Measurements from ENCODE around the gene XRN2. TPM values are rescaled to one million over a fixed set of nuclear protein-coding genes. Genes with fewer than 3 reads are reported as not detected.
"Not testable (repeated sequence)": the region's sequence is repeated elsewhere in the genome, so short reads cannot be mapped to it uniquely, and the experiment has no call there.

Gene XRN2
- total RNA-seq, 2 donors from 2014 or later, result 37.5 to 40.8 TPM

DNA sequence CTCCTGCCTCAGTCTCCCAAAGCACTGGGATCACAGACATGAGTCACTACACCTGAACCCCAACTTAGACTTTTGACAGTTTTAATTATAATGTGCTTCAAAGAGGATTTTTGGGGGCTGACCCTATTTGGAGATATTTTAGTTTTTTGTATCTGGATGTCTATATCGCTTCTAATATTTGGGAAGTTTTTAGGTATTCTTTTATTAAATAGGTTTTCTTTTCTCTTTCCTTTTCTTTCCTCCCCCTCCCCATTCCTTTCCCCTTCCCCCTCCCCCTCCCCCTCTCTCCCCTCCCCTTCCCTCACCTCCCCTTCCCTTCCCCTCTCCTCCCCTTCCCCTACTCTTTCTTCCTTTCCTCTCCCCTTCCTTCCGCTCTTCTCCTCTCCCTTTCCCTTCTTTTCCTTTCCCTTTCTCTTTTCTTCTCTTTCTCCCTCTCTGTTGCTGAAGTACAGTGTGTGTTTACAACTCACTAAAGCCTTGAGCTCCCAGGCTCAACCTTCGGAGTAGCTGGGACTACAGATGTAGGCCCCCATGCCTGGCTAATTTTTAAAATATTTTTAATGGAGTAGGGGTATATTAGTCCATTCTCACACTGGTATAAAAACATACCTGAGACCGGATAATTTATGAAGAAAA is 118.6 kb downstream of the XRN2 start:
- Histone ChIP-seq H3K4me3 (no peak overlapping the region), H3K27ac (no peak overlapping the region), H3K27me3 (no peaks in the 10 kb centered on the region), H3K4me1 (no peaks in the 10 kb centered on the region), H3K36me3 (no peaks in the 10 kb centered on the region), H3K9me3 (peaks cover 9 to 45% of the 10 kb centered on the region in 2 donors)
- DNase-seq (ENCODE audit: low spot score), result no peak
- TF ChIP-seq, protein P1, sequence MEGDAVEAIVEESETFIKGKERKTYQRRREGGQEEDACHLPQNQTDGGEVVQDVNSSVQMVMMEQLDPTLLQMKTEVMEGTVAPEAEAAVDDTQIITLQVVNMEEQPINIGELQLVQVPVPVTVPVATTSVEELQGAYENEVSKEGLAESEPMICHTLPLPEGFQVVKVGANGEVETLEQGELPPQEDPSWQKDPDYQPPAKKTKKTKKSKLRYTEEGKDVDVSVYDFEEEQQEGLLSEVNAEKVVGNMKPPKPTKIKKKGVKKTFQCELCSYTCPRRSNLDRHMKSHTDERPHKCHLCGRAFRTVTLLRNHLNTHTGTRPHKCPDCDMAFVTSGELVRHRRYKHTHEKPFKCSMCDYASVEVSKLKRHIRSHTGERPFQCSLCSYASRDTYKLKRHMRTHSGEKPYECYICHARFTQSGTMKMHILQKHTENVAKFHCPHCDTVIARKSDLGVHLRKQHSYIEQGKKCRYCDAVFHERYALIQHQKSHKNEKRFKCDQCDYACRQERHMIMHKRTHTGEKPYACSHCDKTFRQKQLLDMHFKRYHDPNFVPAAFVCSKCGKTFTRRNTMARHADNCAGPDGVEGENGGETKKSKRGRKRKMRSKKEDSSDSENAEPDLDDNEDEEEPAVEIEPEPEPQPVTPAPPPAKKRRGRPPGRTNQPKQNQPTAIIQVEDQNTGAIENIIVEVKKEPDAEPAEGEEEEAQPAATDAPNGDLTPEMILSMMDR (IDR thresholded peaks at IDR 0.05), result no peak

DNA sequence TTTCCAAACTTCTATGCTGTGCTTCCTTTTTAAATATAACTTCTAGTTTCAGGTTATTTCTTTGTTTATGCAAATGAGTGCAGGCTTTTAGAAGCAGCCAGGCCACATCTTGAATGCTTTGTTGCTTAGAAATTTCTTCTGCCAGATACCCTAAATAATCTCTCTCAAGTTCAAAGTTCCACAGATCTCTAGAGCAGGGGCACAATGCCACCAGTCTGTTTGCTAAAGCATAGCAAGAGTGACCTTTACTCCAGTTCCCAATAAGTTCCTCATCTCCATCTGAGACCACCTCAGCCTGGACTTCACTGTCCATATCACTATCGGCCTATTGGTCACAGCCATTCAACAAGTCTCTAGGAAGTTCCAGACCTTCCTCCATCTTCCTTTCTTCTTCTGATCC is 120.6 kb downstream of the XRN2 start:
- not testable (repeated sequence) for DNase-seq (ENCODE audit: low spot score); H3K4me3 ChIP-seq; H3K27ac ChIP-seq; H3K36me3 ChIP-seq; H3K4me1 ChIP-seq; H3K27me3 ChIP-seq
- H3K9me3 ChIP-seq, result peaks cover 9 to 45% of the 10 kb centered on the region in 2 donors

DNA sequence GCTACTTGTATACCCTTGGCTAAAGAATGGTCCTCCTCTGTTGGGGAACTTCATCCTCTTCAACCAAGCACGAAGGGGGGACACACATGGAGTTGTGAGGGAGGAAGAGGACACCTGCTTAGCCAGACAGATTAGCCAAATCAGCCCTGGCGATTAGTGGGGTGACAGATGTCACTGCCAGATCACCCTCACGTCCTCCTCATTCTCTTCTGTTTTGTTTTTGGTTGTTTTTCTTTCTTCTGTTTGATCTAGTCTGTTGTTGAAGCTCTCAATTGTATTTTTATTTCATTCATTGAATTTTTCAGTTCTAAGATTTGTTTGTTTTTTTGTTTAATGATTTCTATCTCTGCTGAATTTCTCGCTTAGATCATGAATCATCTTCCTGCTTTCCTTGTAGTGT is 121.7 kb downstream of the XRN2 start:
- peaks cover 9 to 37% of the 10 kb centered on the region in 2 donors for H3K9me3 ChIP-seq
- H3K4me1 ChIP-seq, result no peaks in the 10 kb centered on the region
- no peak overlapping the region for H3K4me3 ChIP-seq
- TF ChIP-seq, protein P1 (IDR thresholded peaks at IDR 0.05), result no peak
- no peaks in the 10 kb centered on the region for H3K36me3 ChIP-seq
- DNase-seq (ENCODE audit: low spot score), result no peak
- H3K27ac ChIP-seq, result no peak overlapping the region
- no peaks in the 10 kb centered on the region for H3K27me3 ChIP-seq

DNA sequence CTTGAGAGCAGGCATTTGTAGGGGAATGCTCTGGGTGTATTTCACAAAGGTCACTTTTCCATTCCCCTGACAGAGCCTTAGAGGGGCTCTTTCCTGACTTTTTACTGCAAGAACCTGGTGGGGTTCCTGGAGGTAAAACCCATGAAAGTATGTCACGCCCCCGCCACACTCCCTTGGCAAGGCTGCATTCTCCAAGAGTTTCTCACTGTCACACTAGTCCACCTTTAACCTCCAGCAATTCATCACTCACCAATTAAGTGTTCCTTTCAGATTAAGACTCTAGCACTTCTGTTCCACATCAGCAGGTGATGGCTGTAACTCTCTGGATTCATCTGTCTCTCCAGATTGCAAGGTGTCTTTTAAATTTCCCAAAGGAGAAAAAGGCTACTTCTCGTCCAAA is 126.9 kb downstream of the XRN2 start:
- no peak overlapping the region for H3K4me3 ChIP-seq
- peaks cover 0 to 10% of the 10 kb centered on the region in 2 donors for H3K9me3 ChIP-seq
- TF ChIP-seq, protein P1 (IDR thresholded peaks at IDR 0.05), result no peak
- DNase-seq (ENCODE audit: low spot score), result no peak
- no peaks in the 10 kb centered on the region for H3K4me1 ChIP-seq
- H3K27me3 ChIP-seq, result no peaks in the 10 kb centered on the region
- H3K27ac ChIP-seq, result no peak overlapping the region
- no peaks in the 10 kb centered on the region for H3K36me3 ChIP-seq

DNA sequence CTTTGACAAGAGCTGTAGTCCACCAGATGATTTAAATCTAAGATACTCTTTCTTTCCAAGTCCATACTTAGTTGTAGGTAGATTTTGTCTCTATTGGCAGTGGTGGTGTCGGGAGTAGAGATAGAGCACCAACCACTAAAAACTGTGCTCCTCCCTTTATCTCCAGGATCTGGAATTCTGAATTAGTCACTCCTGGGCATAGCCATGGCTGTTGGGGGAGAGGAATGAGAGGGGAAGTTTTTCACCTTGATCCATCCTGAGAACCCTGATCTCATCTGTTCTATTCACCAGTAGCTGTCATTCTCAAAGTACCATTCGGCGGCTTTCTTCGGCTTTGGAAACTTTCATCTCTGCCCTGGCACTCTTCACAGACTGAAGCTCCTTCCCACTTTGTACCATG is 129.8 kb downstream of the XRN2 start:
- no peak overlapping the region for H3K27ac ChIP-seq
- no peaks in the 10 kb centered on the region for H3K36me3 ChIP-seq
- no peaks in the 10 kb centered on the region for H3K9me3 ChIP-seq
- H3K4me1 ChIP-seq, result no peaks in the 10 kb centered on the region
- TF ChIP-seq, protein P1 (IDR thresholded peaks at IDR 0.05), result no peak
- H3K27me3 ChIP-seq, result no peaks in the 10 kb centered on the region
- no peak overlapping the region for H3K4me3 ChIP-seq
- no peak for DNase-seq (ENCODE audit: low spot score)

DNA sequence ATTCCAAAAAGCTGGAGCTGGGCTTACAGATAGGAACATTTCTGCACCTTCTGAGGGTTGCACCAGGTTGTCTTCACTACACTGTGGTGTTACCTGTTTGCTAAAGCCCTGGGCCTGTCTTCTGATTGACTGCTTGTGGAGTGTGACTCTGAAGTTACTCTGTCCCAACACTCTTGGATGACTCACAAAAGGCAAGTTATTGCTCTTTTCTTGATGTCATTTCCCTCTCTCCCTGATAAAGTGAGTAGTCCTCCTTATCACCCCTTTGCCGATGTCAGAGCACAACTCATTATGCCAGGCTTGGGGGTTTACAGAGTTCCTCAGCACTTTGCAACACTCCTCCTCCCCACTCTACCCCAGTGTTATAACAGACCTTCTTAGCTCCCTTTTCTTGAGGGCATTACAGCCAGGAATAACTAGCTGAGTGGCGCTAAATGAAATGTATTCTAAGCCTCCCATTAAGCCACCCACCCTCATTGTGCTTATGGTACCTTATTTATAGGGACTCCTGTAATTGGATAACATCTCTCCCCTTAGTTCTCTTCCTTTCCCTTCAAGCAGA is 130.3 kb downstream of the XRN2 start:
- no peak overlapping the region for H3K4me3 ChIP-seq
- H3K4me1 ChIP-seq, result no peaks in the 10 kb centered on the region
- TF ChIP-seq, protein P1 (IDR thresholded peaks at IDR 0.05), result no peak
- H3K36me3 ChIP-seq, result no peaks in the 10 kb centered on the region
- no peak for DNase-seq (ENCODE audit: low spot score)
- no peak overlapping the region for H3K27ac ChIP-seq
- H3K9me3 ChIP-seq, result no peaks in the 10 kb centered on the region
- no peaks in the 10 kb centered on the region for H3K27me3 ChIP-seq

All from right atrium auricular region (tissue), 2 donors.